Left lung (tissue), 10 donors: ENCODE results near the gene AOPEP. TPM values are rescaled to one million over a fixed set of nuclear protein-coding genes. Genes with fewer than 3 reads are reported as not detected.

Experiments used
- ATAC-seq: fragments of 200-7000 bp; cut with Tn5 transposase; one replicate; pipeline ENCODE4 v1.9.1; 2020; ENCODE audit warnings: moderate library complexity
- DNase-seq, 4 donors: peaks; one replicate each; pipeline ENCODE4 v3.0.0-alpha.2; 2013 to 2020
- H3K27ac ChIP-seq, 2 donors: fragments of 200-600 bp; sonication (generic) in 1 of 2; one replicate each; pipeline versions ENCODE4 v1.5.0 to v1.8.0; 2020 to 2021
- H3K27me3 ChIP-seq, 2 donors: fragments of 200-600 bp; sonication (generic) in 1 of 2; one replicate each; pipeline versions ENCODE4 v1.5.0 to v1.8.0; 2020 to 2021
- H3K36me3 ChIP-seq, 2 donors: fragments of 200-600 bp; sonication (generic) in 1 of 2; one replicate each; pipeline versions ENCODE4 v1.5.0 to v1.8.0; 2020 to 2021
- H3K4me1 ChIP-seq, 2 donors: fragments of 200-600 bp; one replicate each; pipeline ENCODE4 v1.8.0; 2021
- H3K4me3 ChIP-seq, 2 donors: fragments of 200-600 bp; sonication (generic) in 1 of 2; one replicate each; pipeline versions ENCODE4 v1.5.0 to v1.8.0; 2020 to 2021; ENCODE audit warnings: mild to moderate bottlenecking in 1 of 2
- H3K9me3 ChIP-seq, 2 donors: fragments of 200-600 bp; sonication (generic) in 1 of 2; one replicate each; pipeline versions ENCODE4 v1.5.0 to v1.8.0; 2020 to 2021
- intact Hi-C, 2 donors: fragments of 100-400 bp; cut with DNase I; formaldehyde crosslinking; loops; one replicate each; pipeline versions ENCODE4 v1.11.2 to v1.14.2; 2022
- polyA plus RNA-seq, 6 donors: library from polyadenylated mRNA; unstranded; fragments of 120-200 nt; gene quantifications; one replicate each; pipeline ENCODE4 v1.2.1, GENCODE V29; 2013; ENCODE audit not compliant: insufficient read length in 6 of 6
- total RNA-seq, 2 donors: library from RNA; stranded (reverse); fragmentation: NEBNext Ultra II Directional; extraction: Animal tissue kit (Norgen Biotek cat#: 25700); gene quantifications; one replicate each; pipeline ENCODE4 v1.2.1, GENCODE V29; 2021
- TF ChIP-seq, protein P1 (sequence below), 2 donors: fragments of 200-600 bp; sonication (generic) in 1 of 2; IDR thresholded peaks; one replicate each; pipeline versions ENCODE4 v1.5.0 to v1.8.0; 2021; ENCODE audit warnings: antibody characterized with exemption in 2 of 2
- donor health status: DM: no; HTN: yes; CAD: no.
- donor health status: DM: no; HTN: no; CAD: no.

AOPEP gene
- total and polyA plus RNA-seq, 8 donors = 32.5 to 83.2 (median 39.9) TPM

DNA sequence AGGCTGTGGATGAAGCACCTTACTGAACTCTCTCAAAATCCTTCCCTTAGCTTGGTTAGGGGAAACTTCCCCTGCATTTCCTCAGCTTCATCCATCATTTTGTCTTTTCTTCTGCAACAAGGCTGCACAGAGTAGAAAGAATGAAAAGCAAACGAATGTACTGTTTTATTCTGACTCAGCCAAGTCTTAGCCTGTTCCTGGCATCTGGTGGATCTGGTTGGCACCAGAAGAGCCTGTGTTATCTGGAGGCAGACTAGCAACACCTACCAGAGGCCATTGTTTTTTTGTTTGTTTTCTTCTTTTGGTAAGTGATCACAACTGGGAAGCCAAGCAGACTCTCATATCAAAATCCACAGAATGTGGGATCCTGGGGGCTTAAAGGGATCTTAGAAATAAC lies 390.3 kb downstream of the AOPEP start:
- Histone ChIP-seq H3K4me1 (no peaks in the 10 kb centered on the region), H3K27me3 (no peaks in the 10 kb centered on the region), H3K9me3 (no peaks in the 10 kb centered on the region), H3K27ac (no peak overlapping the region), H3K36me3 (peaks cover 0 to 1% of the 10 kb centered on the region in 2 donors), H3K4me3 (no peak overlapping the region)
- intact Hi-C loops = no loop called here
- no peak for DNase-seq
- ATAC-seq = peak; percentile 26
- TF ChIP-seq, protein P1, sequence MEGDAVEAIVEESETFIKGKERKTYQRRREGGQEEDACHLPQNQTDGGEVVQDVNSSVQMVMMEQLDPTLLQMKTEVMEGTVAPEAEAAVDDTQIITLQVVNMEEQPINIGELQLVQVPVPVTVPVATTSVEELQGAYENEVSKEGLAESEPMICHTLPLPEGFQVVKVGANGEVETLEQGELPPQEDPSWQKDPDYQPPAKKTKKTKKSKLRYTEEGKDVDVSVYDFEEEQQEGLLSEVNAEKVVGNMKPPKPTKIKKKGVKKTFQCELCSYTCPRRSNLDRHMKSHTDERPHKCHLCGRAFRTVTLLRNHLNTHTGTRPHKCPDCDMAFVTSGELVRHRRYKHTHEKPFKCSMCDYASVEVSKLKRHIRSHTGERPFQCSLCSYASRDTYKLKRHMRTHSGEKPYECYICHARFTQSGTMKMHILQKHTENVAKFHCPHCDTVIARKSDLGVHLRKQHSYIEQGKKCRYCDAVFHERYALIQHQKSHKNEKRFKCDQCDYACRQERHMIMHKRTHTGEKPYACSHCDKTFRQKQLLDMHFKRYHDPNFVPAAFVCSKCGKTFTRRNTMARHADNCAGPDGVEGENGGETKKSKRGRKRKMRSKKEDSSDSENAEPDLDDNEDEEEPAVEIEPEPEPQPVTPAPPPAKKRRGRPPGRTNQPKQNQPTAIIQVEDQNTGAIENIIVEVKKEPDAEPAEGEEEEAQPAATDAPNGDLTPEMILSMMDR (IDR thresholded peaks at IDR 0.05) = no peak

DNA sequence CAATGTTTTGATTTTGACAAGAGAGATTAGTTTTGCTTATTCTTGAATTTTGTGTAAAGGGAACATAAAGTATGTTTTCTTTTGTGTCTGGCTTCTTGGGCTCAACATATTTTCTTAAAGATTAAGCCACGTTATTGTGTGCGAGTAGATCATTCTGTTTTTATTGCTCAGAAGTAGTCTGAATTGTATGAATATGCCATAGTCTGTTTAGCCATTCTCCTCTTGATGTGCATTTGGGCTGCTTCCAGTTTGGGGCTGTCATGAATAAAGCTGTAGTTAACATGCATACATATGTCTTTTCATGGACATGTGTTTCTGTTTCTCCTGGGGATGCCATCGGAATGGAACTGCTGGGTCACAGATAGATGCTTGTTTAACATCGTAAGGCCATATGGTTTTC lies 392.1 kb downstream of the AOPEP start:
- no peaks in the 10 kb centered on the region for H3K4me1 ChIP-seq
- intact Hi-C loops = no loop called here
- H3K27ac ChIP-seq = no peak overlapping the region
- TF ChIP-seq, protein P1 (IDR thresholded peaks at IDR 0.05) = no peak
- no peak for ATAC-seq
- no peaks in the 10 kb centered on the region for H3K36me3 ChIP-seq
- no peaks in the 10 kb centered on the region for H3K27me3 ChIP-seq
- H3K4me3 ChIP-seq = no peak overlapping the region
- no peak for DNase-seq
- H3K9me3 ChIP-seq = no peaks in the 10 kb centered on the region

DNA sequence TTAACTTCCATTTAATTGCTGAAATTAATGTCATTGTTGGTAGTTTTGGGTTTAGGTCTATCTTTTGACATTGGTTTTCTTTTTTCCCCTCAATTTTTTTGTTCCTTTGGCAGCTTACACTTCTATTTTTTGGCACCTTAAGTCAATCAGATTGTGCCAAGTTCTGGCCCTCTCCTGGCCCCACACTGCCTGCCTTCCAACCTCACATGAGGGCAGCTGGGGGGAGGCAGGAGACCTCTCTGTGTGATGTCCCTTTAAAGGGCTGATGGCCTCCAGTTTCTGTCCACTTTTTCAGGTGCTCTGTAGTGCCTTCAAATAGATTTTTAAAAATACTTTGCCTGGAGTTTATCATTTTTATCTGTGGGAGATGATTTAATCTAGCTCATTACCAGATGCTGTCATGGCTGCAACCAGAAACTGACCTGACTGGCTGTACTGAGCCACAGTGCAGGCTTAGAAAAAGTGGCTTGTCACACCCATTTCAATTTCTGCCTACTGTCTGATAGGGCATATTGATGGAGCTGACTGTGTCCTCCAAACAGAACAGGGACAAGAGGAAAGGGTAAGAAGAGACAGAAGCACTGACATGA lies 394.4 kb downstream of the AOPEP start:
- H3K4me3 ChIP-seq = no peak overlapping the region
- no peaks in the 10 kb centered on the region for H3K4me1 ChIP-seq
- ATAC-seq (no peak), DNase-seq (no peak)
- no peaks in the 10 kb centered on the region for H3K36me3 ChIP-seq
- H3K27ac ChIP-seq = no peak overlapping the region
- H3K9me3 ChIP-seq = no peaks in the 10 kb centered on the region
- intact Hi-C loops = loop anchor here in 1 of 2 donors (5.0 to 10.0 kb wide), 2 partner anchors 334 to 436 kb away; no protein-coding TSS in a partner anchor
- TF ChIP-seq, protein P1 (IDR thresholded peaks at IDR 0.05) = no peak
- no peaks in the 10 kb centered on the region for H3K27me3 ChIP-seq

DNA sequence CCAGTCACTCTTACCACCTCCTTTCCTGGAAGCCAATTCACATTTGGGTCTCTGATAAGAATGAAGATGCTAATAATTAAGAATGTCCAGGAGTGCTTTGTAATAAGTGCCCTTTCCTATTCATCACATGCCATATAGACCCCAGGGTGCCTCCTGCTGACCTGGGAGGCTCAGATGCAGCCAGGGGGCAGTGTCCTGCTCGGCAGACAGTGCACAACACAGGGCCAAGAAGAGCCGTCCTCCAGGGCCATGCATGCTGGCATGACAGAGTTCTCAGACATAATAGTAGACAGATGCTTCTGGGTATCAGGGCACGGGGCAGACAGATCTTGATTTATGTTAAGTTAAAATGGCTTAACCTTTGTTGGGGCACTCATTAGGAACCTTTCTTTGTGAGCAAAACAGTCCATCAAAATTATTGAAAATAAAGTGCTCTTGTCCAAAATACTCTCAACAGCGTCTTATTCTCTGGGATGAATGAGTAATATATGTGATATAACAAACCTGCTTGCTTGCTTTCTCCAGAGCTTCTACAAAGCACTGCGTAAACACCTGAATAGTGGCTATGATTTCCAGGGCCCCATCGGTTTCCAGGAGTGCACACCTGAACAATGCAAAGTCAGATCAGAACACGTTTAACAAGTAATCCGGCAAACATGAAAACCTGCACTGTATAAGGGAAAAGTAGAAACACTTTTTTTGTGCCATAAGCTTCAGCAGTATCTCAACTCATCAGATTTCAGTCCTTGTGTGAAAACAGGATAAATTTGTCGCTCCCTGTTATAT lies 398.3 kb downstream of the AOPEP start:
- Histone ChIP-seq H3K36me3 (no peaks in the 10 kb centered on the region), H3K4me1 (peaks cover 0 to 6% of the 10 kb centered on the region in 2 donors), H3K27me3 (no peaks in the 10 kb centered on the region), H3K4me3 (no peak overlapping the region), H3K9me3 (no peaks in the 10 kb centered on the region), H3K27ac (no peak overlapping the region)
- DNase-seq = peak in 1 of 4 donors; percentile 44
- TF ChIP-seq, protein P1 (IDR thresholded peaks at IDR 0.05) = no peak
- ATAC-seq = no peak
- intact Hi-C loops = loop anchor here (5.0 to 10.0 kb wide), 3 partner anchors 337 to 442 kb away; no protein-coding TSS in a partner anchor

DNA sequence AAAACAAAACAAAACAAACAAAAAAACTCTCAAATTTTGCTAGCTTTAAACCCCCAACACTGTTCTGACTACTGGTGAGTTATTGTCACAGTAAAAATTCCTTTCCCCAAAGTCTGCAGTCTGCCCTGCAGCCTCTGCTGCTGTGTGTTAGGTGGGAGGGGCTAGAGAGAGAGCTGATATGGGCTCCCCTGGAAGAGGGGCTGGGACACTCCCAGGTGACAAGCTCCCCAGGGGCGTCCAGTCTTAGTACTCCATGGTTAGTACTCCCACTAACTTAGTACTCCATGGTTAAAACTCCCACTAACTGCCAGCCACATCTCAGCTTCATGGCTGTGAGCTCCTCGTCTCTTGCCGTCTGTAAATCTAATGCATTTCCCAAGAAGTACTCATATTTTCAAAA lies 399.2 kb downstream of the AOPEP start:
- H3K36me3 ChIP-seq = no peaks in the 10 kb centered on the region
- no peak for DNase-seq
- H3K4me1 ChIP-seq = peaks cover 0 to 6% of the 10 kb centered on the region in 2 donors
- ATAC-seq = no peak
- H3K27ac ChIP-seq = no peak overlapping the region
- no peak overlapping the region for H3K4me3 ChIP-seq
- H3K27me3 ChIP-seq = no peaks in the 10 kb centered on the region
- TF ChIP-seq, protein P1 (IDR thresholded peaks at IDR 0.05) = no peak
- H3K9me3 ChIP-seq = no peaks in the 10 kb centered on the region
- intact Hi-C loops = loop anchor here (5.0 to 10.0 kb wide), 2 partner anchors 441 to 443 kb away; no protein-coding TSS in a partner anchor
